Stimulated activated CD8-positive, alpha-beta memory T cell treated with anti-CD3 and anti-CD28 coated beads, Interleukin-15, amount 100 ng/mL, for 24 hours (primary cell): ENCODE results near the gene IL4.
"Not testable (repeated sequence)": the region's sequence is repeated elsewhere in the genome, so short reads cannot be mapped to it uniquely, and the experiment has no call there.

ENCODE experiments used
- DNase-seq: peaks from one replicate; pipeline ENCODE4 v3.0.0-alpha.2; 2020; ENCODE audit warnings: low read depth

IL4 gene

GRCh38 chr5:132673939-132674630 is at the start of gene IL4:
IL4 (plus strand) TSS chr5:132673989; CDS start chr5:132674051, 62 bp downstream.
- DNase-seq = no peak

GRCh38 chr5:132627470-132627869 is 46.3 kb upstream of the IL4 start:
- DNase-seq = no peak

- DNase-seq = no peak
Observed at GRCh38 chr5:132628814-132629213, 45.0 kb upstream of the IL4 start.

- no peak for DNase-seq
Observed at GRCh38 chr5:132629230-132629944, 44.4 kb upstream of the IL4 start.

DNA sequence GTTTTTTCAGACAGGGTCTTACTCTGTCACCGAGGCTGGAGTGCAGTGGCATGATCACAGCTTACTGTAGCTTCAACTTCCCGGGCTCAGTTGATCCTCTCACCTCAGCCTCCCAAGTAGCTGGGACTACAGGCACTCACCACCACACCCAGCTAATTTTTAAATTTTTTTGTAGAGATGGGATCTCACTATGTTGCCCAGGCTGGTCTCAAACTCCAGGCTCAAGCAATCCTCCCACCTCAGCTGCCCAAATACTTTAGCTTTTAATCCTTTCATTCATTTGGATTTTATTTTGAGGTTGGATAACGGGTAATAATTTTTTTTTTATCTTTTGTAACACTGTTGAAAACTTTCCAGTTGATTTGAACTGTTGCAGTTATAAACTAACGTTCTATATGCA is 40.2 kb upstream of the IL4 start:
- DNase-seq = not testable (repeated sequence)

GRCh38 chr5:132635873-132636272 is 37.9 kb upstream of the IL4 start:
- no peak for DNase-seq

DNA sequence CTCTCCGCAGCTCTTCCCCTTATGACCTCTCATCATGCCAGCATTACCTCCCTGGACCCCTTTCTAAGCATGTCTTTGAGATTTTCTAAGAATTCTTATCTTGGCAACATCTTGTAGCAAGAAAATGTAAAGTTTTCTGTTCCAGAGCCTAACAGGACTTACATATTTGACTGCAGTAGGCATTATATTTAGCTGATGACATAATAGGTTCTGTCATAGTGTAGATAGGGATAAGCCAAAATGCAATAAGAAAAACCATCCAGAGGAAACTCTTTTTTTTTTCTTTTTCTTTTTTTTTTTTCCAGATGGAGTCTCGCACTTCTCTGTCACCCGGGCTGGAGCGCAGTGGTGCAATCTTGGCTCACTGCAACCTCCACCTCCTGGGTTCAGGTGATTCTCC is 36.5 kb upstream of the IL4 start:
- no peak for DNase-seq

DNA sequence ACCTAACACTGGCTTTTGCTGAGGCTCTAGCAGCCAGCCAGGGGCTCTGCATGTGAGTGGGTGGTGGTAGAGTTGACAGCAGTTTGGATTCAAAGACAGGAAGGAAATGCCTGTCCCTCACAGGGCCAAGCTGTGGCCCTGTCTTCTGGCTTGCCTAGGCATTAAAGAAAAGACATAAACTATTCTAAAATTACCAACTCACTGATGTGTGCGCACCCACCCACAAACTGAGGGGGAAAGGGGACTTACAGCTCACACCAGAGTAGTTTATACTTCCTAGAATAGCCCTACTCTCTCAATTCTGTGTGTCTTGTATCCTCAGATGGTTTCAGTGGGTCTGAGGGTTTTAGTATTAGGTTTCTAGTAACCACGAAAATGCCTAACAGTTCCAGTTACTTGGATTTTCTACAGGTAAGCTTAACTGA is 34.1 kb upstream of the IL4 start:
- no peak for DNase-seq

DNA sequence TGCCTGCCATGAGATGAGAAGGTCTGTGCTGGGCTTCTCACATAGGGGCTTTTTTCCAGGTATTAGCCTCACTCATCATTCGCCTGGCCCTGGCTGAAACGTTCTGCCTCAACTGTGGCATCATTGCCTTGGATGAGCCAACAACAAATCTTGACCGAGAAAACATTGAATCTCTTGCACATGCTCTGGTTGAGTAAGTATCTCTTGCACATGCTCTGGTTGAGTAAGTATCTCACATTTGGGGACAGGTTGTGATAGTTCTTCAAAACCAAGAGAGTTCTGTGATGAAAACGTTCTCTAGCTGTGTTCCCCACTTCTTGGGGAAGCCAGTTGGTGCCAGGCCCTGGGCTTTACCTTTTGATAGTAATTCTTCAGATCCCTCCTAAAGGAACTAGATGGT is 33.2 kb upstream of the IL4 start:
- DNase-seq = no peak

GRCh38 chr5:132641241-132641723 is 32.5 kb upstream of the IL4 start:
- no peak for DNase-seq

DNA sequence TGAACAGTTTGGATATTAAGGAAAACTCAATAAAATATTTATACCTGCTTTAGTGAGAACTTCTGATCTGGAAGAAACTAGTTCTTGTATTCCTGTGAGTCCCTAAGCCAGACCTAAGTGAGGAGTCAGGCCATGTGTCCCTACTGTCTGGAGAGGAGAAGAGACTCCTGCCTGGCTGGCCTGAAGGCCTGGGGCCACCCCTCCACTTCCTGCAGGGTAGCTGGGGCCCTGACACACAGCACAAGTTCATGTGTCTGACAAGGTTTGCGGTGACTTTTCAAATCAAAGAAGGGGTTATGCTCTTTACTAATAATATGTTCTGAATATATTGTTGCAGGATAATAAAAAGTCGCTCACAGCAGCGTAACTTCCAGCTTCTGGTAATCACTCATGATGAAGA is 31.9 kb upstream of the IL4 start:
- DNase-seq = no peak

DNA sequence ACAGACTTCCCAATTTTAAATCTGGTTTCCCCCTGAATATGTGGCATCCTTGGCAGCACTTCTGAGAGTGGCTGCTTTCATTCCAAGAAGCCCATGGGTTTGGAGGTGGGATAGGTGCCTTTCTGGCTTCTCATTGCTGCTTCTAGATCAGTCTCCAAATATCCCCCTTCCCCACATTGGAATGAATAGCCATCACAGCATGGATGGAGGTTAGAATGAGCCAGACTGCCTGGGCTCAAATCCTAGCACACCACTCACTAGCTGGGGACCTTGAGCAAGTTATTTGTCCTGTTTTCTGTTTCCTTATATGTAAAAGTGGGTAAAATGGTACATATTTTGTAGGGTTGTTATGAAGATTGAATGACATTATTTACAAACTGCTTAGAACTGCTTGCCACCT is 29.6 kb upstream of the IL4 start:
- DNase-seq = no peak

GRCh38 chr5:132646583-132647266 is 27.1 kb upstream of the IL4 start:
- no peak for DNase-seq

DNA sequence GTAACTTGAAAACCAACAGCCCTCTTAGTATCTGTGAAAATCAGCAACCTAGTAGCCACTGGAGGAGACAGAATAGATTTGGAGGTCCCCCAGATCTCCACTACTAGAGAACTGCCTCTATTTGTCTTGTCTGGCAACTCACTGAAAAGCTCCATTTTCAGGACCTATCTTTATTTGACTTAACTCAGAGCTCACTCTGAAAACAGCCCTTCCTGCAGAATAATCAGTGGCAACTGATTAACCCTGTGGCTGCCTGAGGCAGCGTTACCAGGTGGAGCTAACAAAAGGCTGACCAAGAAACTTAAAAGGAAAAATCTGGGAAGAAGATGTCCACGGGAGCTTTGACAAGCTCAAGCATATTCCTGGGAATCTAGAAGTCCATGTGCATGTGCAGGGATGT is 26.3 kb upstream of the IL4 start:
- no peak for DNase-seq

DNA sequence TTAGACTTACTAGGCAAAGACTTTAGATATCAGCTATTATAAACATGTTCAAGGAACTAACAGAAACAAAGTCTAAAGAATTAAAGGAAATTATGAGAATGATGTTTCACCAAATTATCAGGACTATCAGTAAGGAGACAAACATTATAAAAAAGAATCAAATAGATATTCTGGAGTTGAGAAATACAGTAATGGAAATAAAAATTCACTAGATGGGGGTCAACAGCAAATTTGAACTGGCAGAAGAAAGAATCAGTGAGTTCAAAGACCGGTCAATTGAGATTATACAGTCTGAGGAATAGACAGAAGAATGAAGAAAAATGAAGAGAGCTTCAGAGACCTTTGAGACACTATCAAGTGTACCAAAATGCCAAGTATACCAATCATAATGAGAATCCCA is 25.4 kb upstream of the IL4 start:
- DNase-seq = no peak

GRCh38 chr5:132651838-132652469 is 21.8 kb upstream of the IL4 start:
- DNase-seq = no peak

DNA sequence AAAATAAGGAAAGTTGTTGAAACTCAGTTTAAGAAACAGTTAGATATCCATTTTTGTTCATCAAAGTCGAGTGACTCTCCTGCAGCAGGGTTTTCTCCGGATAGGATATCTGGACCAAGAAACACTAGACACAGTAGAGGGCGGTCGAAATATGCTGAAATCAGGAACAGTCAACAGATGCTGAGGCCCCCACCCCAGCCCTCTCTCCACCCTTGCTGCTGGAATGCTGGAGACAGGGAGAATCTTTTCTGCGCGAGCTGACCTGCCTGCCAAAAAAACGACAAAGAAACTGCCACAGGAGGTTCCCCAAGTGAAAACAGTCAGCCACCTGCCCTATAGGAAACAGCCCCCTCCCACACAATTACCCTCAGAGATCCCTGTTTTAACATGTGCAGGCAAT is 20.1 kb upstream of the IL4 start:
- DNase-seq = no peak

GRCh38 chr5:132655821-132656773 is 17.7 kb upstream of the IL4 start:
- no peak for DNase-seq

- DNase-seq = no peak
Observed at GRCh38 chr5:132656774-132657355, 16.9 kb upstream of the IL4 start.

DNA sequence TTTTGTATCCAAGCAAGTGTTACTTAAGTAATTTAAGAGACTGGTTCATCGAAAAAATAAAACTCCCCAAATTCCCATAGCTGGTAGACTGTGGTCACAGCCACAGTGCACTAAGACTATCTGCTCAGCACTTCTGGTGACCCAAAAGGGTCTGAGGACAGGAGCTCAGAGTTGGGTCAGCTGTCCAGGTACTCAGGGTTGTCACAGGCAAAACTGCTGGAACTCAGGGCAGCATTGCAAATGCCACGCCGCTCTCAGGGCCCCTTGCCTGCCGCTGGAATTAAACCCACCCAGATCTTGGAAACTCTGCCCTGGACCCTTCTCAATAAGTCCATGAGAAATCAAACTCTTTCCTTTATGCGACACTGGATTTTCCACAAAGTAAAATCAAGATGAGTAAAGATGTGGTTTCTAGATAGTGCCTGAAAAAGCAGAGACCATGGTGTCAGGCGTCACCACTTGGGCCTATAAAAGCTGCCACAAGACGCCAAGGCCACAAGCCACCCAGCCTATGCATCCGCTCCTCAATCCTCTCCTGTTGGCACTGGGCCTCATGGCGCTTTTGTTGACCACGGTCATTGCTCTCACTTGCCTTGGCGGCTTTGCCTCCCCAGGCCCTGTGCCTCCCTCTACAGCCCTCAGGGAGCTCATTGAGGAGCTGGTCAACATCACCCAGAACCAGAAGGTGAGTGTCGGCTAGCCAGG is 16.0 kb upstream of the IL4 start, which contains the start of gene IL13:
IL13 (plus strand) TSS at position 498 of the 705 bp plus-strand sequence; CDS start at position 512, 14 bp downstream.
- no peak for DNase-seq
